GM21390 (cell line): ENCODE measurements around the gene ATOSB.
A peak's percentile ranks its signal among the peaks of the same experiment; 100 is the strongest.
"Not testable (repeated sequence)": the region's sequence is repeated elsewhere in the genome, so short reads cannot be mapped to it uniquely, and the experiment has no call there.

Source experiments
- ATAC-seq: cut with Tn5 transposase; IDR thresholded peaks from one replicate; pipeline ENCODE4 v1.9.1; 2021; ENCODE audit not compliant: unreplicated experiment

The ATOSB gene, protein sequence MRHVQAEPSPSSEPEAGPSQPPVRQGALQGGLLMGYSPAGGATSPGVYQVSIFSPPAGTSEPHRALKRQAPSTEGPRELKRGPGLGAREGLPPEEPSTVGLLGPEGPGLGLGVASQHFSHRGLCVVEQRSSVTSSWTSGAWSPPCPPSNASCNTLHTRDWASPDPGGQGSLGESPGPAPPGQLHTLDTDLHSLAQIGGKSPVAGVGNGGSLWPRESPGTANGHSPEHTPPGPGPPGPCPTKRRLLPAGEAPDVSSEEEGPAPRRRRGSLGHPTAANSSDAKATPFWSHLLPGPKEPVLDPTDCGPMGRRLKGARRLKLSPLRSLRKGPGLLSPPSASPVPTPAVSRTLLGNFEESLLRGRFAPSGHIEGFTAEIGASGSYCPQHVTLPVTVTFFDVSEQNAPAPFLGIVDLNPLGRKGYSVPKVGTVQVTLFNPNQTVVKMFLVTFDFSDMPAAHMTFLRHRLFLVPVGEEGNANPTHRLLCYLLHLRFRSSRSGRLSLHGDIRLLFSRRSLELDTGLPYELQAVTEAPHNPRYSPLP

DNA sequence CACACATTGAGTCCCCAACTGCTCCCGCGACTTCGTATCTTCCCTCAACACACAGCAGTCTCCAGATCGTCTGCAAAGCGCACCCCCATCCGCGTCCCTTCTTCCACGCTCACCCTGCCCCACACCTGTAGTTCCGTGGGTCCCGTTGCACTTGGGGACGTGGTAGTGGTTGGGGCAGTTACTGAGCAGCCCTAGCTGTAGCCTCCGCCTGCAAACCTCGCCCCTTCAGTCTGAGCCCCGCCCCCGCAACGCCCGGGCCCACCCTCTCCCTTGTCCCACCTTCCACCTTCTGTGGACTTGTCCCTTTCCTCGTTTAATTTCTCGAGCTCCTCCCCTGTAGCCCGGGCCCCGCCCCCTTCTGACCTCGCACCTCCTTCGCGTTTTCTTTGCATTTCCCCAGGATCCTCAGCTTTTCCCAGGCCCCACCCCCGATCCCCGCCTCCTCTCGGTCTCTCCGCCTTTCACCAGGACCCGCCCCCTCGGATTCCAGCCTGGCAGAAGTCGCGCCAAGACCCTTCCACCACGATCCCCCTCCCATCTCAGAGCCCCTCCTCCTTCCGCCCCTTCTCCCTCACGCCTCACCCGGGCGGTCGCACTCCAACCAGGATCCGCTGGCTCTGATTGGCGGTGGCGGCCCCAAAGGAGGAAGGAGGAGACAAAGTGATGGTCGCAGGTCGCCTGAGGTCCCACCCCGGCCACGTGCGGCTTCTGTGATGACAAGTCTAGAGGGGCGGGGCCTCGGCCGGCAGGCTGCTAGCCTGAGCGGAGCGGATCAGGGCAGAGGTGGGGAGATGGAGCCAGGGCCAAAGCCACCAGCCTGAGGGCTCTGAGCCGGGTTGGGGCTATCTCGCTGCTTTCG lies at the start of gene ATOSB:
TSS of gene ATOSB (minus strand) at position 183 of the 859 bp plus-strand sequence. CDS start 7,588 bp downstream, outside the sequence.
- peak; percentile 52 for ATAC-seq

GRCh38 chr9:35164711-35165110 lies 49.0 kb upstream of the ATOSB start:
- no peak for ATAC-seq

DNA sequence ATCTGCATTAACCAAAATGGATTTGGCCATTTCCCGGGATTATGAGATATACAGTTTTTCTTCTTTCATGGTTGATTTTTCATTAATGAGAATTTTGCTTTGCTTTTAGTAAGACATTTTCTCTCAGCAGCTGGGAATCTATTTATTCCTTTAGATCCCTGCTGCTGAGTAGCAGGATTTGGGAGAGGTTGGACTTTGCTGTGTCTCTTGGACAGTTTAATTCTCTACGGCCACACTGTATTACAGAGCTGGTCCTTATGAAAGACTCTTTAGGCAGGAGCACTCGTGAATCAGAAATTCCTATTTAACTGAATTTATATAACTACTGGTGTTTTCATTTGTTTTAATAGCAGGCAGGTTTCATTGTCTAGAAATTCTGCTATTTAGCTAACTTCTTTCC lies 47.8 kb upstream of the ATOSB start:
- no peak for ATAC-seq

- no peak for ATAC-seq
These were observed 47.1 kb upstream of the ATOSB start for GRCh38 chr9:35162605-35163315.

GRCh38 chr9:35161713-35162604 lies 46.3 kb upstream of the ATOSB start, which contains the start of gene UNC13B:
TSS of gene UNC13B (plus strand) at chr9:35162009. CDS start at chr9:35162284, 275 bp downstream.
- peak; percentile 71 for ATAC-seq

GRCh38 chr9:35158501-35159280 lies 43.0 kb upstream of the ATOSB start:
- ATAC-seq: no peak

DNA sequence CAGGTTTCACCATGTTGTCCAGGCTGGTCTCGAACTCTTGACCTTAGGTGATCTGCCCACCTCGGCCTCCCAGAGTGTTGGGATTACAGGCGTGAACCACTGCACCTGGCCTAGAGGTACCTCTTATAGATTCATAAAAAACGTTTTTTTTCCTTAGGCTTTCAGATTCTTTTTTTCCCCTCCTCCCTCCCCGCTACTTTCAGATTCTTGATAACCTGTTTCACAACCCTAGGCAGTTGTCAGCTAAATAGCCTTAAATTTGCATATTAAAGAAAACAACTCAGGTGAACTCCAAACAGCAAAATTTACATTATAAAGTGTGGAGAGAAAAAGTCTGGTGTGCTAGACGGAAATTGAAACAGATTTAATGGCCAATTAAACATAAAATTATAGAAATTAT lies 42.2 kb upstream of the ATOSB start:
- not testable (repeated sequence) for ATAC-seq

GRCh38 chr9:35156781-35157180 lies 41.1 kb upstream of the ATOSB start:
- no peak for ATAC-seq

DNA sequence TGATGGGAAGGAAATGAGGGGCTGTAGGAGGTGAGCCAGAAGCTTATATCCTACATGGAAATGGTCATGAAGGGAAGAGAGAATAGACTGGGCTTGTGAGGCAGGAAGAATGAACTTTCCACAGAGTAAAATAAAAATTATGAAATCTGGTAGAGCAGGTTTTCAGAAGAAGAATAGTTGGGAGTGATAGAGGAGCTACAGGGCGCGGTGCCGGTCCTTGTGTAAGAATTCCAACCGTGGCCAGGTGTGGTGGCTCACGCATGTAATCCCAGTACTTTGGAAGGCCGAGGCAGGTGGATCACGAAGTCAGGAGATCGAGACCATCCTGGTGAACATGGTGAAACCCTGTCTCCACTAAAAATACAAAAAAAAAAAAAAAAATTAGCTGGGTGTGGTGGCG lies 37.3 kb upstream of the ATOSB start:
- ATAC-seq: no peak

GRCh38 chr9:35147941-35148563 lies 32.4 kb upstream of the ATOSB start:
- not testable (repeated sequence) for ATAC-seq

DNA sequence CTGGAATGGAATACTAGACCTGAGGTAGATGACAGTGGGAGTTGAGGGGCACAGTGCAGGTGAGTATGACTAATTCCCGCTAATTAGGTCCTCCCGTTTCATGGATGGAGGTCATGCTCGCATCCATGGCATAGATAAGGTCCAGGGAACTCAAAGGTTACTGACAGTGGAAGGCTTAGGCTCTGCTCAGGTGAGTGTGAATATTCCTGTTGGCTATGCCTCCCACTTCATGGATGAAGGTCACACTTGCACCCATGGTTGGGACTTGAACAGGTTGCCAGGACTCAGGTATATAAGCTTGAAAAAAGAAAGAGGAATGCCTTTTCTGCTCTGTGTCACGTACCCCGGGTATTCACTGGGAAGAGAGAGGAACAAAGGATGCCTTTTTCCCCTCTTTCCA lies 26.4 kb upstream of the ATOSB start:
- ATAC-seq: no peak

DNA sequence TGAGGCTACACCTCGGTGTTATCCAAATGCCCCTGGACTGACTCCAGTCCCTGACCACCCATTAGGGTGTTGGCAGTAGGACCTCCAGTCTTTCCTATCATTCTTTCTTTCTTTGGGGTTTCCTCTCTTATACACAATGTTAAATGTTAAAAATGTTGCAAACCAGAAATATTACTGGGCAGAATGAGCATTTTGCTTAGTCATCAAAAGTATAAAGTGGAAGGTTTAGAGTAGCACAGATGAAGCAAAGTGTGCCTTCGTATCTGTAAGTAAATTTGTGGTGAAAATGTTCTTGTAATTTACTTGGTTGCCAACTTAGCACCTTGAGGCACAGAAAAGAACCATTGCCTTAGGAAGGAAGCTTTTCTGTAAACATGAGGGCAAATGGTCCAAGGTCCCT lies 24.4 kb upstream of the ATOSB start:
- ATAC-seq: no peak

- no peak for ATAC-seq
These were observed 21.2 kb upstream of the ATOSB start for GRCh38 chr9:35136866-35137265.

- no peak for ATAC-seq
These were observed 20.3 kb upstream of the ATOSB start for GRCh38 chr9:35135988-35136387.

DNA sequence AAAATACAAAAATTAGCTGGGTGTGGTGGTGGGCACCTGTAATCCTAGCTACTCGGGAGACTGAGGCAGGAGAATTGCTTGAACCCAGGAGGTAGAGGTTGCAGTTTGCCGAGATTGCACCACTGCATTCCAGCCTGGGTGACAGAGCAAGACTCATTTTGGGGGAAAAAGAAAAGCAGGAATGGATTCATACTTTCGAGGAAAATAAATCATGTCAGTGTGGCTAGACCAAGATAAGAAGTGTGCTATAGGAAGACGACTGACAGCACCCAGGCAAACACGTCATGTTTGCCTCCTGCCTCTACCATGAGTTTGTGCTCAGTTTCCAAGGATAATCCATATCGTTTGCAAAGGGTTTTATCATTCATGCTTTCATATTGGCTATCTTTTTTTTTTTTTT lies 19.3 kb upstream of the ATOSB start:
- no peak for ATAC-seq

- ATAC-seq: peak; percentile 32
These were observed 1.4 kb upstream of the ATOSB start for GRCh38 chr9:35116898-35117551.

DNA sequence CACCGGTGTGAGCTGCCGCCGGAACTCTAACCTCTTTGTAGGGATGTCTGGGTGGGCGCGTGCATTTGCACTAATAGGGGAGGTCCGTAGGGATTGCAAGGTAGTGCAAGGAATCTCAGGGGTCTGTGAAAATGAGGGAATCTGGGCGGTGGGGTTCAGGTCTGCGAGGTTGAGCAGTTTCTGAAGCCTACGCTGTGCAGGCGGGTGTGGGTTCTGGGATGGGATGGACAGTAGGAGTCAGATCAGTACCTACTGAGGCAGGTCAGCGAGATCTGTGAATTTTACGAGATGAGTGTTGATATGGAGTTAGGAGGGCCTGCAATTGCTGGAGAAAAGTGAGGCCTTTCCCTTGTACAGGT lies 856 bp upstream of the ATOSB start:
- ATAC-seq: peak; percentile 3
